ENCODE results near the gene ANO2. TPM values are rescaled to one million over a fixed set of nuclear protein-coding genes. Genes with fewer than 3 reads are reported as not detected.

Gene ANO2
- total RNA-seq, 1 experiment from 2014 or later = not detected

- BruUV-seq (replicated peaks) = no TSS peak
- no peak overlapping the region for H3K9ac ChIP-seq (ENCODE audit: low read length)
- intact Hi-C loops (cut with micrococcal nuclease) = no loop called here
- H3F3A ChIP-seq (ENCODE audit: low read length, unreplicated experiment) = no peaks in the 10 kb centered on the region
- no peaks in the 10 kb centered on the region for H3K4me1 ChIP-seq (ENCODE audit: insufficient read depth, low read length)
- ChIA-PET CTCF (no interaction called here), POLR2A (ENCODE audit: unreplicated experiment) (no interaction called here)
- H4K20me1 ChIP-seq (ENCODE audit: low read length) = no peaks in the 10 kb centered on the region
- H3K36me3 ChIP-seq (ENCODE audit: low read depth, low read length) = no peaks in the 10 kb centered on the region
- no peak overlapping the region for H3K4me2 ChIP-seq (ENCODE audit: low read length)
- H3K9me2 ChIP-seq (replicated peaks; ENCODE audit: low read length) = no peaks in the 10 kb centered on the region
- H3K27ac ChIP-seq (ENCODE audit: low read length) = no peak overlapping the region
- no peaks in the 10 kb centered on the region for H3K9me3 ChIP-seq (ENCODE audit: low read length)
- no peak overlapping the region for H2AFZ ChIP-seq (ENCODE audit: low read length)
- H3K79me2 ChIP-seq (ENCODE audit: low read length) = no peaks in the 10 kb centered on the region
- H3K4me3 ChIP-seq (ENCODE audit: low read length) = no peak overlapping the region
- no peak for TF ChIP-seq EZH2phosphoT487 (IDR thresholded peaks at IDR 0.05; ENCODE audit: borderline replicate concordance, low read length)
- TF ChIP-seq, protein P1, sequence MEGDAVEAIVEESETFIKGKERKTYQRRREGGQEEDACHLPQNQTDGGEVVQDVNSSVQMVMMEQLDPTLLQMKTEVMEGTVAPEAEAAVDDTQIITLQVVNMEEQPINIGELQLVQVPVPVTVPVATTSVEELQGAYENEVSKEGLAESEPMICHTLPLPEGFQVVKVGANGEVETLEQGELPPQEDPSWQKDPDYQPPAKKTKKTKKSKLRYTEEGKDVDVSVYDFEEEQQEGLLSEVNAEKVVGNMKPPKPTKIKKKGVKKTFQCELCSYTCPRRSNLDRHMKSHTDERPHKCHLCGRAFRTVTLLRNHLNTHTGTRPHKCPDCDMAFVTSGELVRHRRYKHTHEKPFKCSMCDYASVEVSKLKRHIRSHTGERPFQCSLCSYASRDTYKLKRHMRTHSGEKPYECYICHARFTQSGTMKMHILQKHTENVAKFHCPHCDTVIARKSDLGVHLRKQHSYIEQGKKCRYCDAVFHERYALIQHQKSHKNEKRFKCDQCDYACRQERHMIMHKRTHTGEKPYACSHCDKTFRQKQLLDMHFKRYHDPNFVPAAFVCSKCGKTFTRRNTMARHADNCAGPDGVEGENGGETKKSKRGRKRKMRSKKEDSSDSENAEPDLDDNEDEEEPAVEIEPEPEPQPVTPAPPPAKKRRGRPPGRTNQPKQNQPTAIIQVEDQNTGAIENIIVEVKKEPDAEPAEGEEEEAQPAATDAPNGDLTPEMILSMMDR (conservative IDR thresholded peaks at IDR 0.05; ENCODE audit: low read depth, low read length) = no peak
- TF ChIP-seq EZH2 (IDR thresholded peaks at IDR 0.05; ENCODE audit: low read length, unreplicated experiment) = no peak
- no peaks in the 10 kb centered on the region for H3K27me3 ChIP-seq (ENCODE audit: low read length)
- DNase-seq (no peak), ATAC-seq (no peak; the same call in 1 of the 2 replicates)
Measured at GRCh38 chr12:5964913-5965900, 20.1 kb upstream of the ANO2 start.

- H3K4me2 ChIP-seq (ENCODE audit: low read length) = no peak overlapping the region
- no peaks in the 10 kb centered on the region for H3K79me2 ChIP-seq (ENCODE audit: low read length)
- H3K27me3 ChIP-seq (ENCODE audit: low read length) = no peaks in the 10 kb centered on the region
- H3K9me2 ChIP-seq (replicated peaks; ENCODE audit: low read length) = no peaks in the 10 kb centered on the region
- no peak overlapping the region for H2AFZ ChIP-seq (ENCODE audit: low read length)
- H3K4me1 ChIP-seq (ENCODE audit: insufficient read depth, low read length) = no peaks in the 10 kb centered on the region
- TF ChIP-seq EZH2phosphoT487 (IDR thresholded peaks at IDR 0.05; ENCODE audit: borderline replicate concordance, low read length) (no peak), EZH2 (IDR thresholded peaks at IDR 0.05; ENCODE audit: low read length, unreplicated experiment) (no peak)
- TF ChIP-seq, protein P1 (conservative IDR thresholded peaks at IDR 0.05; ENCODE audit: low read depth, low read length) = no peak
- no peak overlapping the region for H3K9ac ChIP-seq (ENCODE audit: low read length)
- H4K20me1 ChIP-seq (ENCODE audit: low read length) = no peaks in the 10 kb centered on the region
- intact Hi-C loops (cut with micrococcal nuclease) = no loop called here
- ChIA-PET CTCF (no interaction called here), POLR2A (ENCODE audit: unreplicated experiment) (no interaction called here)
- DNase-seq (no peak), ATAC-seq (no peak)
- H3K4me3 ChIP-seq (ENCODE audit: low read length) = no peak overlapping the region
- no peak overlapping the region for H3K27ac ChIP-seq (ENCODE audit: low read length)
- H3K36me3 ChIP-seq (ENCODE audit: low read depth, low read length) = no peaks in the 10 kb centered on the region
- no peaks in the 10 kb centered on the region for H3F3A ChIP-seq (ENCODE audit: low read length, unreplicated experiment)
- BruUV-seq (replicated peaks) = no TSS peak
- H3K9me3 ChIP-seq (ENCODE audit: low read length) = no peaks in the 10 kb centered on the region
Measured at GRCh38 chr12:5963515-5963914, 18.5 kb upstream of the ANO2 start.

DNA sequence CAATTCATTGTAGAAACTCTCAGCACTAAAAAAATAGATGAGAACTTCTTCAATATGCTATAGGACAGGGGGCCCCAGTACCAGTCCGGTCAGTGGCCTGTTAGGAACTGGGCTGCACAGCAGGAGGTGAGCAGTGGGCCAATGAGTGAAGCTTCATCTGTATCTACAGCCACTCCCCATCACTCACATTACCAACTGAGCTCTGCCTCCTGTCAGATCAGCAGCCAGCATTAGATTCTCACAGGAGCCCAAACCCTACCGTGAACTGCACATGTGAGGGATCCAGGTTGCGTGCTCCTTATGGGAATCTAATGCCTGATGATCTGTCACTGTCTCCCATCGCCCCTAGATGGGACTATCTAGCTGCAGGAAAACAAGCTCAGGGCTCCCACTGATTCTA is 15.7 kb upstream of the ANO2 start:
- intact Hi-C loops (cut with micrococcal nuclease) = no loop called here
- Histone ChIP-seq H3K9me3 (ENCODE audit: low read length) (no peaks in the 10 kb centered on the region), H3K4me1 (ENCODE audit: insufficient read depth, low read length) (no peaks in the 10 kb centered on the region), H3F3A (ENCODE audit: low read length, unreplicated experiment) (no peaks in the 10 kb centered on the region), H3K36me3 (ENCODE audit: low read depth, low read length) (no peaks in the 10 kb centered on the region), H3K9me2 (replicated peaks; ENCODE audit: low read length) (no peaks in the 10 kb centered on the region), H4K20me1 (ENCODE audit: low read length) (no peaks in the 10 kb centered on the region), H3K27me3 (ENCODE audit: low read length) (no peaks in the 10 kb centered on the region), H3K4me3 (ENCODE audit: low read length) (no peak overlapping the region), H3K79me2 (ENCODE audit: low read length) (no peaks in the 10 kb centered on the region), H3K9ac (ENCODE audit: low read length) (no peak overlapping the region), H2AFZ (ENCODE audit: low read length) (no peak overlapping the region), H3K27ac (ENCODE audit: low read length) (no peak overlapping the region), H3K4me2 (ENCODE audit: low read length) (no peak overlapping the region)
- no peak for ATAC-seq
- no TSS peak for BruUV-seq (replicated peaks)
- CTCF ChIA-PET = no interaction called here
- TF ChIP-seq EZH2 (IDR thresholded peaks at IDR 0.05; ENCODE audit: low read length, unreplicated experiment) = no peak
- no peak for TF ChIP-seq EZH2phosphoT487 (IDR thresholded peaks at IDR 0.05; ENCODE audit: borderline replicate concordance, low read length)
- TF ChIP-seq, protein P1 (conservative IDR thresholded peaks at IDR 0.05; ENCODE audit: low read depth, low read length) = no peak
- DNase-seq = no peak
- POLR2A ChIA-PET (ENCODE audit: unreplicated experiment) = no interaction called here
